C1 segment of cervical spinal cord (tissue), 14 donors: ENCODE measurements around the gene OPRM1.
"Not testable (repeated sequence)": the region's sequence is repeated elsewhere in the genome, so short reads cannot be mapped to it uniquely, and the experiment has no call there.

ENCODE experiments used
- DNase-seq, 14 donors: peaks; one replicate each; lab custom pipeline; 2025; lab: John Stamatoyannopoulos, UW

Gene OPRM1

DNA sequence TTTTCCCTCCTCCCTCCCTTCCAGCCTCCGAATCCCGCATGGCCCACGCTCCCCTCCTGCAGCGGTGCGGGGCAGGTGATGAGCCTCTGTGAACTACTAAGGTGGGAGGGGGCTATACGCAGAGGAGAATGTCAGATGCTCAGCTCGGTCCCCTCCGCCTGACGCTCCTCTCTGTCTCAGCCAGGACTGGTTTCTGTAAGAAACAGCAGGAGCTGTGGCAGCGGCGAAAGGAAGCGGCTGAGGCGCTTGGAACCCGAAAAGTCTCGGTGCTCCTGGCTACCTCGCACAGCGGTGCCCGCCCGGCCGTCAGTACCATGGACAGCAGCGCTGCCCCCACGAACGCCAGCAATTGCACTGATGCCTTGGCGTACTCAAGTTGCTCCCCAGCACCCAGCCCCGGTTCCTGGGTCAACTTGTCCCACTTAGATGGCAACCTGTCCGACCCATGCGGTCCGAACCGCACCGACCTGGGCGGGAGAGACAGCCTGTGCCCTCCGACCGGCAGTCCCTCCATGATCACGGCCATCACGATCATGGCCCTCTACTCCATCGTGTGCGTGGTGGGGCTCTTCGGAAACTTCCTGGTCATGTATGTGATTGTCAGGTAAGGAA, at the start of gene OPRM1:
Gene OPRM1, plus strand, starts transcription at position 10 of the 612 bp plus-strand sequence. Its CDS starts 305 bp downstream, at position 315.
- peak in 4 of 14 donors; percentile 4 to 85 (median 30) for DNase-seq

DNA sequence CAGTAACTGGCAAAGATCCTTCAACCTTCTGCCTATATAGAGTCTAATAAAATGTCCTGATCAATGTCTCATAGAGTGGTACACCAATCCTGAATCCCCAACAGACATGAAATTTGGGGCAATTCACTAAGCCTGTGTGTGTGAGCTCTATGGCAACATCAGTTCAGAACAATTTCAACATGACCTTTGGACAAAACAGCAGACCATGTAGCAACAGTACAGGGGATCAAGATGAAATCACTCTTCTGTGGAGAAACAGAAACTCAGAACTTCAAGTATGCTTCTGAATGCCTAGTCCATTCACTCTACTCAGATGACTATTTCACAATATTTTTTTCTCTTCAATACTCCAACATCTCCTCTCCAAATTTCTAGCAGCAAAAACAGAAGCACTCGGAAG, 49.1 kb upstream of the OPRM1 start:
- no peak for DNase-seq

DNA sequence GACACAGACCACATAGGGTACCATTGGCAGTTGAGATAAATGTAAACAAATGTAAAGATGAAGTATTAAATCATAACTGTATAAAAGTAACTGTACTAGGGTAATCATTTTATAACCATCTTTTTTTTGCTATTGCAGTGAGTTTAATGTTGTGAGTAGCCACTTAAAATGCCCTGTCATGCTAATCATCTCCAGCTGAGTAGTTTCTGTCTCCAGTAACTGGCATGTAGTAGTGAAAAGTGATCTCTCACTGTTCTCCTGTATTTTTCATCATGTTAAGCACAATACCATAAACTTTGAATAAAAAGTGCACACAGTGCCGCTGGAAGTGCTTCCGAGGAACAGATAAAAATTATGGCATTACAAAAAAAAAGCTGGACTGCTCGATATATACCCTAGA, 45.0 kb upstream of the OPRM1 start:
- DNase-seq: peak in 1 of 14 donors; percentile 3

DNA sequence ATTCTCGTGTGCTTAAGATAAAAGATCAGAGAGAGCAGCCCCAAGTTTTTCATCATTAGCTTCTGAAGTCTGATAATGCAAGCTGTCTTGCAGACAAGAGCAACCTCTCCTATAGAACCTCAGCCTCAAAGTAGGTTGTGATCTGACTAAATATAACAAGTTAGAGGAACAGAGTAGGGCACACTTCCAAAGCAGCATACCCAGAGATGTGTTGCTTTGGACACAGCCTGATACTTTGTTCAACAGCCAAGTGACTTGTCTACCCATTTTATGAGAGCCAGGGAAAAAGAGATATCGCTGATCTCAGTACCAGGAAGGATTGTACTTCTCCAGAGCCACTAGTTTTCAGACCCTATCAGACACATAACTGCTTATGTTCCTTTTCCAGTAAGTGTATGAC, 44.2 kb upstream of the OPRM1 start:
- peak in 1 of 14 donors; percentile 64 for DNase-seq

DNA sequence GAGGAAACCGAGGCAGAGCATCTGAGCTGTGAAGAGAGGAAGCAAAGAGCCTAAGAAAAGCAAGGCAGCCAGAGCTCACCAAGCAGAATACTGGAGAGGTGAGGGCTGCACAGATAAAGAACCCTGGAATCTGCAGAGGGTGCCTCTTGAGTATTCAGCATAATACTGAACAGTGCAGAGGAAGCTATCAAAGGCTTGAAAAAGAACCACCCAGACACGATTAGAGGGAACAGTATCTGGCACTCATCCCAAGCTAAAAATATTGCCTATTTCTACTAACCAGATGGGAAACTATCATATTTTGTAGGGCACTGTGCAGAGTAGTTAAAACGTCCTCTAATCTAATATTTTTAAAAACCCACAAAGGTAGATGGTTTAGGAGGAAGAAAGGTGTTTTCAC, 41.8 kb upstream of the OPRM1 start:
- peak in 1 of 14 donors; percentile 76 for DNase-seq

DNA sequence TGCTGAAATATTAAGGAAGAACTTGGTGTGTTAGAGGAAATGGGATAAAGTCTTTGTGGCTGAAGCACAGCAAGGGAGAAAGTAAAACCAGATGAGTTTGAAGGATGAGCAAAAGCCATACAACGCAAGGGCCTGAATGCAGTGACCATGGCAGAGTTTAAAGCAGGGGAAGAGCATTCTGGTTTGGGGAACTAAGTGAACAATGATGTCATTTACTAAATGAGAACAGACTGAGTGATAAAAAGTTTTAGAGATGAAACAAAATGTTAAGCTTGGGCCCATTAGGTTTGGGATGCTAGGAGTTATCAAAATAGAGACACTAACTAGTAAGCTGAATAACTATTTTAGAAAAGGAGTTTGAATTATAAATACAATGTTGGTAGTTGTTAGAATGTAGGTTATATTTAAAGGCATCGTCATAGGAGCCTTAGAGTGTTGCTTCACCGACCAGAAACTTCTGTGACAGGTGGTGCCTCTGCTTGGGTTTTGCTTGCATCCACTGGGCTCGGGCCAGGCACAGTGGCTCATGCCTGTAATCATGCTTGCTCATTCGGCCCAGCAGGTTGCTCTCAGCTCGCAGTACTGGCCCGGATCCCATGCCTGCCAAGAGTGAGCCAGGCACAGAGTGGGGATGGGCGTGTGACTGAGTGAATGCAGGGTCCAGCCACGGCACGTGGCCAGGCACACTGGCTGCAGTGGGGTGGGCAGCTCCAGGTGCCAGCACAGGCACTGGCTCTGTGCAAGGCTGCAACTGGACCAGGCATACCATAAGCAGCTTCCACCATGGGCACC, 37.4 kb upstream of the OPRM1 start:
- peak in 2 of 14 donors; percentile 25 to 88 for DNase-seq

DNA sequence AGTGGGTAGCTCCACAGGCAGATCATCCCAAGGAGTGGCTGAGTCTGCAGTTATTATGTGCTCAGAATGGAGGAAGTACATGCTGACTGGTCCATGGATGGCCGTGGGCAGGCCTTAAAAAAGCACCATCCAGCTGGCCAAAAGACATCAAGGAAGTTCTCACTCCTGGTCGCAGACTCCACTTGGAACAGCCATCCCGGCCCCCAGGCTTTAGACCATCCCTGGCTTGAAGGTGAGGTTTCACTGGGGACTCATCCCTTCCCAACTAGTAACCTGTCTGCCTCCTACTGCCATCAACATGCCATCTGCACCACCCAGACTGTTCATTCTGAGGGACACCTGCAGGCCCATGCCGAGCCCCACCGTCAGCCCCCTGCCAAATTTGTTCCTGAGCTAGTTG, 36.1 kb upstream of the OPRM1 start:
- no peak for DNase-seq

DNA sequence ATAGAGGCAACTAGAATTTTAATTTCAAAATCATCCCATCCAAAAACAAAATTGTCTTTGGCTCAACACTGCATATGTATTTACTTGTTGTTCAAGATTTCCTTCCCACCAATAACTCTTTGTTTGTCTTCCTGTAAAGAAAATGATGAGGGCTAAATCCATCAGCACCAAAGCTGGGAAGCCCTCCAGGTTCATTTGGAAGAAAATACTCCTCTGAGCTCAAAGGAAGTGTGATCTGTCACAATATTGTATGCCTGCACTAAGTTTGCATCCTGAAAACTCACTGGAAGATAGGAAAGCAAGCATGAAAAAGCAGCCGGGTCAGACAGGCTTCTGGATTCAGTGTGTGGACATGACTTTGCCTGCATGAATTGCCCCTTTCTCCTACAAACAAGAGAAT, 28.7 kb upstream of the OPRM1 start:
- DNase-seq: peak in 1 of 14 donors; percentile 26

DNA sequence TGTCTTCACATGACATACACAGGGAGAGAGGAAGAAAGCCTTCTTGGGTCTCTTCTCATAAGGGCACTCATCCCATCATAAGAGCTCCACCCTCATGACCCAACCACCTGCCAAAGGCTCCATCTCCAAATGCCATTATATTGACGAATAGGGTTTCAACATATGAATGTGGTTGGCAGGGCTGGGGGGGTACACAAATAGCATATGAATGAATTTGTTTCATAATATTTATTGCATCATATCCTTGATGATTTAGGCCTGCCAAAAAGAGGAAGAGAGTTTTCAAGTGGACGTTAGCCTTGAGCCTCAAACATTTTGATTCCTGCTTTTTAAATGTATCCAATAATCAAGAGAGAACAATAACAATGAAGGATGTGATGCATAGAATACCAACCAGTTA, 26.2 kb upstream of the OPRM1 start:
- DNase-seq: no peak

DNA sequence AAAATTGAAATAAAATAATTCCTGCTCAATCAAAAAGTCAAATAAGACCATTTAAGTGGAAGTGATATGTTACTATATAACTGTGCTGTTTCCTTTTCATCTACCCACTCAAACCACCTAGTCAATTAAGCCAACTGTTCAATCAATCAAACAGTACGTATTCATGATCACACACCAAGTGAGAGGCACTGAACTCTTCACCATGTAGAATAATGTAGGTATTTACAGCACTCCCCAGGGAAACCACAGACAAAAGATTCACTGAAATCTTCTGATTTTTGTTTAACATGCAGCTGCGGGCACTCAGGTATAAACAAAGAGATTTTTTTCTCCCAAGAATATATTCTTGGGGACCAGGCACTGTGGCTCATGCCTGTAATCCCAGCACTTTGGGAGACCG, 21.3 kb upstream of the OPRM1 start:
- DNase-seq: no peak

DNA sequence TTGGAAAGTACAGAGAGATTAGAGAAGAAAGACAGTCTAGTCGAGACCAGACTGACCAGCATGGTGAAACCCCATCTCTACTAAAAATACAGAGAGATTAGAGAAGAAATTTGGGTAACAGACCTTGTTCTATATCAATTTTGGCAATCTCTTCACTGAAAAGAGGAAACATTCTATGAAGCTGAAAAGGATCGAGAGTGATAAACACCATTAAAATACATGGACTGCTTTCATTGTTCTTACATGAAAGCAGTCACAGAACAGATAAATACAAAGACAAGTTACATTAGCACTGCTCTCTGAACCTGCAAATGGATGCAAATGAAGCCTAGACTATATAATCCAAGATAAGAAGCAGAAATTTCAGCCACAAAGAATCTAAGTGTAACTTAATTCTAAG, 8.4 kb upstream of the OPRM1 start:
- DNase-seq: no peak

DNA sequence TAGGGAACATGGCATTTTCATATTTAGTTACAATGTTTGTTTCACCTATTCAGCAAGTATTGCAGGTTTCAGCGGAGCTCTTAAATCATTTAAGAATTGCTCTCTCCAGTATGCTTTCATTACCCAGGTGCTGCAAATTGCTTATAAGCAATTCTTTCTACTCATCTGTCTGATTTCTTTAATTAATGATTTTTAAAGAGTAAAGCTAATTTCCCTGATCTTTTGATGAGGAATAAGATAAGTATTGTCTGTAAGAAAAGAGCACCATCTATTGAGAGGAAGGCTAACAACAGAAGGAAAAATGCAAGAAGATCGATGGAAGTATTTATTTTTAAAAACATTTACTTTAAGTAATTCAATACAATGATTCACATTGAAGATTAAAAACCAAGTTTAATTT, 2.0 kb downstream of the OPRM1 start:
- DNase-seq: peak in 1 of 14 donors; percentile 60

DNA sequence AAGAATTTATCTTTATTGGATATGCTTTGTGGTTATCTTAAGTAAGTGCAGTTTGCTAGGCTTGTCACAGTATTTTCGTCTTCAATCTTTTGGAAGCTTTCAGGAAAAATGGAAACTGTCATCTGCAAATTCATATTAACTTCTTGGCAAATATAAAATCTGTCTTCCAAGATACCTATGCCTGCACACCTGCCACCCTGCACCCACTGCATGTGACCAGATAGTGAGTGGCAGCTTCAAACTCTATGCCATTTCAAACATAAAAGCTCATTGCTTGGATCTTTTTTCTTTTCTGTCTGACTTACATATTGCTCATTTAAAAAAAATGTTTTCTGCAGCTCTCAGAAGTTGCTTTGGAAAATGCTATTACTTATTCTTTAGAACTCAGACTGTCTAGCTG, 14.1 kb downstream of the OPRM1 start:
- no peak for DNase-seq

DNA sequence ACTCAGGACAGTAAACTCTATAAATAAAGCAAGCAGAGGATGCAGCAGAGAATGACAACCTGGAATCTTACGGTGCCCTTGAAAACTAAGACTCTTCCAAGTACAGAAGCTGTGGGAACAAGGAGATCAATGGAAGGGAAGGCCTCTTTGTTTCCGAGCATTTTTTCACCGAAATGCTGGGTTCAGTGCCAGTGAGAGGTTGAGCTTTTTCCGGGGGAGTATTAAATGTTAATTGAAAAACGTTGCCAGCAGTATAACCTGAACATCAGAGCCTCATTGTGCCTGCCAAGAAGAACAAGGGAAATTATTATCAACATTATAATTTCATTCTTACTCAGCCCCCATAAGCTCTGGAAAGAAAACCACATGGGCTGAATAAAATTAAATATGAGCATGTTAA, 17.5 kb downstream of the OPRM1 start:
- DNase-seq: peak in 1 of 14 donors; percentile 91

DNA sequence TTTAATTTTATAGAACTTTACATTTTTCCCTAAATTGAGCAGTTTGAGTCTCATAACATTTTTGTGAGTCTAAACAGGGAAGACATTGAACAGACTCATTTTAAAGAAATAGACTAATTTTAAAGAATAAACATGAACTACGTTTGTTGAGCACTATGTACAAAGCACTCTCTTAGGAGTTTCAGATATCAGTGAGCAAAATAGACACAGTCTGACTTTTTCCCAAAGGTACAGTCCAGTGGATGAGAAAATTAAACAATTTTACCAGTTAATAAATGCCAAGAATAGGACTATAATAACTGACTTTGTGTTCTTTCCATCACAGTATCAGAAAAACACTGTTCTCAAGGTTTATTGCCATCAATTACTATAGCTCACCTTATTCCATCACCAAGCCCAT, 18.1 kb downstream of the OPRM1 start:
- no peak for DNase-seq

DNA sequence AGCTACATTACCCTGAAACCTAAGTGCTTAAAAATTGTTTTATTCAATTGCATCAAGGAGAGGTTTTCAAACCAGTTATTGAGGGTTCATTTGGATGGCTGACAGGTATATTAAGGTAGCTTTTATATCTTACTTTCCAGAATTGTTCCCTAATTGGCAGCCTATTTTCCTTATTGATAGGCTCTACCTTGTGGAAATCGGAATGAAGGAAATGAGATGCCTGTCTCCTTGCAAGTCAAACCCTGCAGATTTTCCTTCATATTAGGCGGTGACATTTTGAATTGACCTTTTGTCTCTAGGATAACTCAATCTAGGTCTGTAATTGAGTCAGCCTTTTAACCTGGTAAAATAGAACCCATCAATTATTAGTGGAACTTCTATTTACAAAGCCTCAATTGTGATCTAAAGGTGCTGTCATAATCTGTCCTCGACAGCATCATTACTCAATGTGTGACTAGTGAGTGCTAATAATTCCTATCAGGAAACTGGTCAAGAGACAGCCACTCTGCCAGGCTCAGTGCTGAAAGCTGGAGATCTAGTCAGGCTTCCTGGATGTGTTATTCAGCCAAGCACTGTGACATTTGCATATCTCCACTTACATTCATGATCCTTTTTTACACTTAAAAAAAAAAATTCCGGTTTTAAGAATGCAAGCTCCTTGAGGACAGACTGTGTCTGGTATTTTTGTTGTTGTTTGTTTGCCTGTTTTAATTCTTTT, 20.1 kb downstream of the OPRM1 start:
- peak in 1 of 14 donors; percentile 63 for DNase-seq

DNA sequence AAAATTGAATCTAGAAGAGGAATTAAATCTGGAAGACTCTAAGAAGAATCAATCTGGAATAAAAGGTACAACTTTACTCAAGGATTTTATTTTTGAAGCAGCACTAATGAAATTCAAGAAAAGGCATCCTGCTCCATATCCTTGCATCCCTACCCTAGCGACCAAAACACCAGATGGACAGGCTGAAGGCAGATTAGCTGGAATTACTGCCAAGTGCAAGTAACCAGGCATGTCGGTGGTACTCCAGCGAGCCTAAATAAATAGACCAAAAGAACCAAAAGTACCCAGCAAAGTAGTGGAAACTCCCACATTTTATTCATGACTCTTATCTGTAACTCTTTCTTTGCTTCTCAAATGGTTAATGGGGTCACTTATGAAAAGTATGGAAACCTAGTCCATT, 21.0 kb downstream of the OPRM1 start:
- peak in 1 of 14 donors; percentile 93 for DNase-seq

DNA sequence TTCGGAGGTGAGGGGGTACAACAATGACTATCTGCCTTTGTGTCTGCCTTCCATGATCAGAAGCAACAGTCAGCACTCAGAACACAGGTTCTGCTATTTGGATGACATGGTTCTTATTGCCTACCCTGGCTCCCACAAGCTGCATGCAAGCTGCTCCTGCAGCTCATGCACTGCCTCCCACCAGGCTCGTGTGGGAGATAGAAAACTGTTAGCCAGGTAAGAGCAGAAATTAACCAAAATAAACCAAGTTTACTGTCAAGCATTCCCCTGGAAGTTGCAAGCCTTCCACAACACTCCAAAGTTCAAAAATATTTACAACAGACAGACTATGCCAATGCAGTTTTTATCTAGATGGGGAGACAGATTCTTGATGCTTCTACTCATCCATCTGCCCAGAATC, 31.0 kb downstream of the OPRM1 start:
- peak in 1 of 14 donors; percentile 45 for DNase-seq

DNA sequence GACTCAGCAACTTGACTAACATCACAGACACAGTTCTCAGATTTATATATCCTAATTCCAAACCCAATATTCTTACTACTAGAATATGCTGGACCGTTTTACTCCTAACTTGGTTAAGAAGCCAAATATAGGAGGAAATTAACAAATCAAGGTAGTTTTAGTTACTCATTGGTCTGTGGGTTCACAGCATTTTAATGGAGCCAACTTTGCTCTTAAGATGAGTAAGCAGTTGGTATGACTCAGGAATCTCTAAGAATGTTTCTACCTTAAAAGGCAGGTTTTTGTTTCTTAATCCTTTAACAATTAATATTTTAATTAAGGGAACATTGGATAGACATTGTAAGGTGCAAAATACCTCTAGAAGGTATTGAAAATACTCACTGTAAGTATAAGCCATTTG, 31.6 kb downstream of the OPRM1 start:
- DNase-seq: no peak

DNA sequence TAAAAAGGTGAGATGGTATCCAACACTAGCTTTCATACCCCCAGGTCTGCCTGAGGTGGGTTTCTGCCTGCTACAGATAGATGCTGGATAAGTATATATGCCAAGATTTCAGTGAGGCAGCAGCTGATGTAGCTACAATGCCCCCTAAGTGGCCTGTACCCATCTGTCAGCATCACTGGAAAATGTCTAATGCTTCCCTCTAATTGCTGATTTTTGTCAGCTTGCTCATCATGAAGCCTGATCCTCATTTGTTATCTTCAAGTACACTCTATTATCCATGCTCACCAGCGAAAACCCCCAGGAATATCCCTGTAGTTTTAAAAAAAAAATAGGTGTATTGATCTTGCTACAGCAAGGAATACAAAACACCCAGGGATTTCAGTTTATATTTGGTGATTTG, 32.2 kb downstream of the OPRM1 start:
- peak in 1 of 14 donors; percentile 50 for DNase-seq

DNA sequence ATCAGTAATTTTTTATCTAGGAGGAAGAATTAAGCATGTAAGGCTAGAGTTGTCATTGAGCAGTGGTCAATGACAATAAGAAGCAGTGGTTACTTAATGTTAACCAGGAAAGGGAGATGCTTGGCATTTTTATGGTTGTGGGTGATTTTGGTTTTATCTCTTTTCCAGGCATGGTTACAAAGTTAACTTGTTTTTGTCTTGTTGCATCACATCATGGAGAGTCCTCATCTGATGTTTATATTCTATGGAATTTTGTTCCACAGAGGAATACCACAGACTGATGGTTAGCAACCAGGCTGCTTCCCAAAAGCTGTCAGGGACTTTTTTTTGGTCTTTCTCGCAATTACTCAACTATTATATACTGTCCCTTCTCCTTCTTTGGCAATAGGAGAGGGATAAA, 32.7 kb downstream of the OPRM1 start:
- DNase-seq: no peak

DNA sequence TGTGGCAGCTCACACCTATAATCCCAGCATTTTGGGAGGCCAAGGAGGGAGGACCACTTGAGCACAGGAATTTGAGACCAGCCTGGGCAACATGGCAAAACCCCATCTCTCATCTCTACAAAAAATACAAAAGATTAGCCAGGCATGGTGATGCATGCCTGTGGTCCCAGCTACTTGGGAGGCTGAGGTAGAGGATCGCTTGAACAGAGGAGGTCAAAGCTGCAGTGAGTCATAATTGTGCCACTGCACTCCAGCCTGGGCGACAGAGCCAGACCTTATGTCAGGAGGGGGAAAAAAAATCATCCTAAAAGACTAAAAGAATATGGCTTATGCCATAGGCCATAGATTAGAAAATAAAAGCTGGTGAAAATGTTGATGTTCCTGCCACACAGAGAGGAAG, 39.6 kb downstream of the OPRM1 start:
- not testable (repeated sequence) for DNase-seq
